Activated CD8-positive, alpha-beta memory T cell treated with anti-CD3 and anti-CD28 coated beads for 36 hours (primary cell): ENCODE measurements around the gene SOD2. TPM values are rescaled to one million over a fixed set of nuclear protein-coding genes. Genes with fewer than 3 reads are reported as not detected.
"Not testable (repeated sequence)": the region's sequence is repeated elsewhere in the genome, so short reads cannot be mapped to it uniquely, and the experiment has no call there.

Source experiments
- CTCF ChIA-PET: fragments of 350-600 bp; sonication (Branson Sonifier 250); formaldehyde crosslinking; loops from one replicate; lab custom pipeline; 2021; ENCODE audit warnings: antibody characterized with exemption; lab: Charles Lee
- POLR2A ChIA-PET: fragments of 350-600 bp; sonication (Branson Sonifier 250); formaldehyde crosslinking; loops from one replicate; lab custom pipeline; 2021; ENCODE audit warnings: antibody characterized with exemption; lab: Charles Lee
- total RNA-seq, 2 experiments: library from RNA; stranded (reverse); gene quantifications; one replicate each; pipeline ENCODE4 v1.2.3, GENCODE V29; 2021

SOD2 gene
- total RNA-seq, 2 experiments from 2014 or later, result 89.6 to 91.7 TPM

GRCh38 chr6:159721981-159722380 lies 28.9 kb upstream of the SOD2 start:
- POLR2A ChIA-PET, result not testable (repeated sequence)
- CTCF ChIA-PET, result interaction anchor here (0.8 kb wide), 1 partner anchor 9 kb away, joined by 3 read pairs; no protein-coding TSS in a partner anchor

- ChIA-PET POLR2A (interaction anchor here (0.6 kb wide), 1 partner anchor 16 kb away, joined by 5 read pairs; no protein-coding TSS in a partner anchor), CTCF (interaction anchor here (0.6 to 1.5 kb wide), 11 partner anchors 12 to 1328 kb away, joined by 3 to 4 read pairs (median 3); partner anchors contain the start of gene SOD2)
Measured at GRCh38 chr6:159720708-159721107, 27.7 kb upstream of the SOD2 start.

- CTCF ChIA-PET, result interaction anchor here (1.1 kb wide), 1 partner anchor 24 kb away, joined by 3 read pairs; no protein-coding TSS in a partner anchor
- POLR2A ChIA-PET, result no interaction called here
Measured at GRCh38 chr6:159719287-159719686, 26.2 kb upstream of the SOD2 start.

GRCh38 chr6:159718634-159719033 lies 25.6 kb upstream of the SOD2 start:
- POLR2A ChIA-PET, result no interaction called here
- CTCF ChIA-PET, result interaction anchor here (1.1 kb wide), 1 partner anchor 24 kb away, joined by 3 read pairs; no protein-coding TSS in a partner anchor

GRCh38 chr6:159716247-159717096 lies 23.4 kb upstream of the SOD2 start:
- ChIA-PET POLR2A (no interaction called here), CTCF (no interaction called here)

GRCh38 chr6:159715605-159716004 lies 22.6 kb upstream of the SOD2 start:
- POLR2A ChIA-PET, result no interaction called here
- CTCF ChIA-PET, result no interaction called here

- ChIA-PET CTCF (no interaction called here), POLR2A (no interaction called here)
Measured at GRCh38 chr6:159715166-159715565, 22.1 kb upstream of the SOD2 start.

- POLR2A ChIA-PET, result no interaction called here
- CTCF ChIA-PET, result no interaction called here
Measured at GRCh38 chr6:159714404-159714803, 21.4 kb upstream of the SOD2 start.

- CTCF ChIA-PET, result no interaction called here
- POLR2A ChIA-PET, result no interaction called here
Measured at GRCh38 chr6:159713984-159714383, 20.9 kb upstream of the SOD2 start.

- CTCF ChIA-PET, result interaction anchor here (1.4 kb wide), 1 partner anchor 10 kb away, joined by 3 read pairs; no protein-coding TSS in a partner anchor
- POLR2A ChIA-PET, result not testable (repeated sequence)
Measured at GRCh38 chr6:159712389-159712788, 19.3 kb upstream of the SOD2 start.

GRCh38 chr6:159710603-159711002 lies 17.6 kb upstream of the SOD2 start:
- POLR2A ChIA-PET, result not testable (repeated sequence)

GRCh38 chr6:159701413-159701999 lies 8.5 kb upstream of the SOD2 start:
- ChIA-PET POLR2A (no interaction called here), CTCF (interaction anchor here (1.2 kb wide), 1 partner anchor 13 kb away, joined by 4 read pairs; no protein-coding TSS in a partner anchor)

More at GRCh38 chr6:159710603-159711002, 17.6 kb upstream of the SOD2 start:
- CTCF ChIA-PET, result interaction anchor here (0.9 kb wide), 1 partner anchor 16 kb away, joined by 3 read pairs; the partner anchor contains the start of gene WTAP

- ChIA-PET POLR2A (no interaction called here), CTCF (no interaction called here)
Measured at GRCh38 chr6:159700970-159701369, 7.9 kb upstream of the SOD2 start.

- CTCF ChIA-PET, result no interaction called here
Measured at GRCh38 chr6:159695984-159696383, 2.9 kb upstream of the SOD2 start.

GRCh38 chr6:159693894-159694545 lies 979 bp upstream of the SOD2 start:
- ChIA-PET POLR2A (interaction anchor here (0.6 to 1.8 kb wide), 3 partner anchors 14 to 97 kb away, joined by 4 to 10 read pairs (median 5); partner anchors contain the start of genes MRPL18 and WTAP), CTCF (no interaction called here)

More at GRCh38 chr6:159695984-159696383, 2.9 kb upstream of the SOD2 start:
- POLR2A ChIA-PET, result no interaction called here

GRCh38 chr6:159692303-159693127 lies 526 bp downstream of the SOD2 start:
- CTCF ChIA-PET, result interaction anchor here (0.5 to 2.5 kb wide), 6 partner anchors 12 to 98 kb away, joined by 3 to 10 read pairs (median 4); partner anchors contain the start of genes MRPL18 and WTAP
- POLR2A ChIA-PET, result interaction anchor here (0.6 to 1.9 kb wide), 5 partner anchors 10 to 97 kb away, joined by 3 to 14 read pairs (median 6); partner anchors contain the start of genes MRPL18, TCP1 and WTAP

- POLR2A ChIA-PET, result interaction anchor here (0.6 to 1.9 kb wide), 3 partner anchors 35 to 98 kb away, joined by 3 to 14 read pairs (median 6); partner anchors contain the start of genes MRPL18, TCP1 and WTAP
- CTCF ChIA-PET, result interaction anchor here (0.7 to 2.5 kb wide), 6 partner anchors 12 to 98 kb away, joined by 3 to 10 read pairs (median 4); partner anchors contain the start of genes MRPL18 and WTAP
Measured at GRCh38 chr6:159691963-159692287, 1.1 kb downstream of the SOD2 start.
